ES-I3 (cell line): ENCODE results near the gene GTF3C5.
"Not testable (repeated sequence)": the region's sequence is repeated elsewhere in the genome, so short reads cannot be mapped to it uniquely, and the experiment has no call there.

Experiments
- H3K36me3 ChIP-seq: 2 replicates; pipeline ENCODE4 v1.6.1; 2013; ENCODE audit warnings: mild to moderate bottlenecking, low read length, control low read depth, moderate library complexity; ENCODE audit not compliant: insufficient read depth
- H3K4me1 ChIP-seq: 2 replicates; pipeline ENCODE4 v1.6.1; 2013; ENCODE audit warnings: mild to moderate bottlenecking, control low read depth, low read length; ENCODE audit not compliant: insufficient read depth
- H3K9ac ChIP-seq: 2 replicates; pipeline ENCODE4 v1.6.1; 2013; ENCODE audit warnings: low read depth, mild to moderate bottlenecking, low read length, moderate library complexity
- H3K9me3 ChIP-seq: 2 replicates; pipeline ENCODE4 v1.6.1; 2013; ENCODE audit warnings: mild to moderate bottlenecking, low read length, moderate library complexity; ENCODE audit not compliant: control insufficient read depth, insufficient read depth

Gene GTF3C5

DNA sequence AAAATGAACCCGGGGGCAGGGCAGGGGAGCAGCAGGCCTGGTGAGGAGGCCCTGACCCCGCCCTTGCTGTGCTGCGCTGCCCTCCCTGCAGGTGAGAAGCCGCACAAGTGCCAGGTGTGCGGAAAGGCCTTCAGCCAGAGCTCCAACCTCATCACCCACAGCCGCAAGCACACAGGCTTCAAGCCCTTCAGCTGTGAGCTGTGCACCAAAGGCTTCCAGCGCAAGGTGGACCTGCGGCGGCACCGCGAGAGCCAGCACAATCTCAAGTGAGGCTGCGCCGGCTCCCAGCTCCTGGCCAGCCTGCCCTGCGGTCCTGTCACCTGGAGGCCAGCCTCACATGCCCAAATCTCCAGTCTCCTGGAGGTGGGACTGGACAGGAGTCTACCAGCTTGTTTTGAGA lies 40.0 kb upstream of the GTF3C5 start:
- Histone ChIP-seq H3K36me3 (no peaks in the 10 kb centered on the region), H3K4me1 (peaks cover 21% of the 10 kb centered on the region), H3K9ac (no peak overlapping the region), H3K9me3 (no peaks in the 10 kb centered on the region)

DNA sequence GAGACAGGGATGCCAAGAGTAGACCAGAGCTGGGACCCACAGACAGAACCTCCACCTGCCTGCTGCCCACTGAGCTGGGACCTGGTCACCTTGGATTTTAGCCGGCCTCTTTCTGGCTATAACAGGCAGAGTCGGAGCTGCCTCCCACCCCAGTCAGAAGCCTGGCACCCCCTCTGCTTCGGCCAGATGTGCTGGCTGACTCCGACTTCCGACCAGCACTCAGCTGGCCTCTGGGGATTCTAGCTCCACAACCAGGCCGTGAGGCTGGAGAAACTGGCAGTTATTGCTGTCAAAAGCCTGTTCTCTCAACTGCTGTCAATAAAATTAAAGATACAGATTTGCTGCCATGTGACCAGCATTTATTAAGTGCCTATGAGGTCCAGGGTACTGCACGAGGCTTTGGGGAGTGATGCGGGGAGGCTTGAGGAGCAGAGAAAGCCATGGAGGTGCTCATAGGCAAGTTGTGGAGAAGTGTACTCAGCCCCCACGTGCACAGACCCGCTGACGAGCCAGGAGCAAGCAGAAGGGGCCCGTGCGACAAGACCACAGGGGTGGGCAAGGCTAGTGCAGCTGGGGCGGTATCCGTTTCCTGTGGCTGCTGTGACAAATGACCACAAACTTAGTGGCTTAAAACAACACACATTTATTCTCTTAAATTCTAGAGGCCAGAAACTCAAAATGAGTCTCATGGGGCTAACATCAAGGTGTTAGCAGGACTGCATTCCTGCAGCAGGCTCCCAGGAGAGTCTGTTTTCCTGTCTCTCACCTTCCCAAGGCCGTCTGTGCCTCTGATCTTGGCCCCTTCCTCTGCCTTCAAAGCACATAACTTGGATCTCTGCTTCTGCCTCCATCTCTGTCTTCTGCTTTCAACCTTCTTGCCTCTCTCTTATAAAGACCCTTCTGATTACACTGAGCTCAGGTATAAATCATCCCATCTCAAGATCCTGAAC lies 39.2 kb upstream of the GTF3C5 start:
- H3K36me3 ChIP-seq, result no peaks in the 10 kb centered on the region
- no peak overlapping the region for H3K9ac ChIP-seq
- no peaks in the 10 kb centered on the region for H3K9me3 ChIP-seq
- H3K4me1 ChIP-seq, result peaks cover 21% of the 10 kb centered on the region

DNA sequence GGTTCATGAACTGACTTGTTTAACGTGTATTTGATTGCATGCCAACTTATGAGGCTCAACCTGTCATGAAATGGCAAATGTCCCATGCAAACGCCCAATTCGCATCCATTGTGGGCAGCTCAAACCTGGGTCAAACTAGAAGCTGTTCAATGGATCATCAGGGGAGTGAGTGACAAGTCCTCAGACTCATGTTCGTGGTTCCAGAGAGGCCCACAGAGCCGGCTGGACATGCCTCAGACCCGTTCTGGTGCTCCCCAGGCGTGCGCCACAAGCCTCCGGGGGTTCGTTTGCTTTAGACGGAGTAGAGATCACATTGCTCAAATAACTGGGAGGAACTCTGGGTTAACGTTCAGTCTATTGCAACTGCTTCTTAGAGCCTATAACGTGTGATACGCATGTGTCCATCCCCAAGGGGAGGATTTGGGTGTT lies 37.3 kb upstream of the GTF3C5 start:
- H3K9ac ChIP-seq, result no peak overlapping the region; the same call in 1 of the 2 replicates
- H3K4me1 ChIP-seq, result peaks cover 21% of the 10 kb centered on the region
- H3K36me3 ChIP-seq, result no peaks in the 10 kb centered on the region

DNA sequence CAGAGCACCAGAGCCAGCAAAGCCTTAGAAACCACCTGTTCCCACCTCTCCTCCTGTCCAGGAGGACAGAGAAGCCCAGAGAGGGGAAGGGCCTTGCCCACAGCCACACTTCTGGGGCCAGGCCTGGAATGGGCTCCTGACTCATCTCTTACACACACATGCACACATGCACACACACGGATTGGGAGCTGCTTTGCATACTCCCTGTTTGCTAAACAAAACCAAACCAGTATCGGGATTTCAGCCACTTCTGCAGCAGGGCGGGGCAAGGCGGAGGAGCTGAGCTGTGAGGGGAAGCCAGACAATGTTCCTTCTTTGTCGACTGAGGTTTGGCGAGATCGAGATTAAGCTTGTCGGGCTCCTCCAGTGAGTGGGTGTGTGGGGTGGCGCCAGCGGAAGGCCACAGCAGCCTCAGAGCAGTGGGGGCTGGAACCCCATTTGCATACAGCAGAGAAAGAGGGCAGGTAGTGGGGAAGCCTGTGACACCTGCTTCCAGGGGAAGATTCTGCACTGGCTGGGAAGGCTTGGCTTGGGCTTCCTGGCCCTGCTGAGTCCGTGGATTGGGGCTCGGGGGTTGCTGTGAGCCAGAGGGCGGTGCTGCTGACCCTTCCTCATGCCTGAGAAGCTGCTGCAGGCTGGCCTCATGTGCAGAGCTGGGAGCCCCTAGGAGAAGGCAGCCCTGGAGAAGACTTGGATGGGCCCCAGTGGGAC lies 36.2 kb upstream of the GTF3C5 start:
- Histone ChIP-seq H3K36me3 (no peaks in the 10 kb centered on the region), H3K4me1 (peaks cover 21% of the 10 kb centered on the region), H3K9me3 (no peaks in the 10 kb centered on the region), H3K9ac (no peak overlapping the region)

More for the DNA sequence above, 37.3 kb upstream of the GTF3C5 start:
- no peaks in the 10 kb centered on the region for H3K9me3 ChIP-seq

DNA sequence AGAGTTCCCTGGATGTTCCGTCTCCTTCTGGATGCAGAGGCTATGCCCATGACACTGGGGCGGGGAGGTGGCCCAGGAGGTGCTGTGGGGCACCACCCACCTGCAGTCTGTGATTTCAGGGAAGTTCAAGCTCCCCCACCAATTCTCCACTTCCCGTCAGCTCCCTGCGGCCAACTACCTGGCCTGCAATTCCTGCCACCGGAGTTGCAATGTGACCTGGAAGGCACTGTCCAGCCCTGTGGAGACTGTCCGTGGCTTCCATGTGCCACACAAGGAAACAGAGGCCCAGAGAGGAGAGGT lies 35.7 kb upstream of the GTF3C5 start:
- H3K36me3 ChIP-seq, result no peaks in the 10 kb centered on the region
- no peaks in the 10 kb centered on the region for H3K9me3 ChIP-seq
- peaks cover 21% of the 10 kb centered on the region for H3K4me1 ChIP-seq
- H3K9ac ChIP-seq, result no peak overlapping the region

DNA sequence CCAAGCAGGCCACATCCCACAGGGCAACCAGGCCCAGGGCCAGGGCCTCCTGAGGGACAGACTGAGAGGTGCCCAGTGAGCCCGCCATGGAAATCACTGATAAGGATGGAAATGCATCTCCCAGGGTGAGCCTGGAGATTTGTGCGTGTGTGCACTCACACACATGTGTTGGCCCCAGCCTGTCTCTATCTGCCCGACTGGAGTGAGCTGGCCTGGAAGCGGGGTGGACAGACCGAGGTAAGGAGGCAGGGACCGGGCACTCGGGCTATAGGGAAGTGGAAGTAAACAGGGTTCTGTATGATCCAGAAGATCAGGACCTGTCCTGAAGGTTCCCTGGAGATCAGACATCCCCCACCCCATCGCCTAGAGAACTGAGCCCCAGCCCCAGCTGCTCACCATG lies 34.9 kb upstream of the GTF3C5 start:
- Histone ChIP-seq H3K4me1 (peaks cover 21% of the 10 kb centered on the region), H3K9me3 (no peaks in the 10 kb centered on the region), H3K9ac (no peak overlapping the region)

DNA sequence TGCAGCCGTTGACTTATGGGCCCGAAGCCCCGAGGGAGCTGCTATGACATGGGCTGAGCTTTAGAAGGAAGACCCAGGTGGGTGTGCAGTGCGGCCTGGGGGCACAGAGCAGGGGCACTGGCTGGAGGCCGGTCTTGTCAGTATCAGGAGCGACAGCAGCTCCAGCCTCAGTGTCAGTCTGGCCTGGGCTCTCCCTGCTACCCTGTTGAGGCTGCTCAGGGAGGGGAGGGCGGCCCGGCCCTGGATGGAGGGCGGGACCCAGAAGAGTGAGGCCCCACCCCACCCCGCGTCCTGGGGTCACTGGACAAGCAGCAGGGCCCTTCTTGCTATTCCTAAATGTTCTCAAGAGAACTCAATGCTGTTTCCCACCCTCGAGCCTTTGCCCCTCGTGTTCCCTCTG lies 34.3 kb upstream of the GTF3C5 start:
- peaks cover 21% of the 10 kb centered on the region for H3K4me1 ChIP-seq
- H3K36me3 ChIP-seq, result no peaks in the 10 kb centered on the region
- H3K9ac ChIP-seq, result no peak overlapping the region
- H3K9me3 ChIP-seq, result no peaks in the 10 kb centered on the region

More for the DNA sequence above, 34.9 kb upstream of the GTF3C5 start:
- H3K36me3 ChIP-seq, result no peaks in the 10 kb centered on the region

DNA sequence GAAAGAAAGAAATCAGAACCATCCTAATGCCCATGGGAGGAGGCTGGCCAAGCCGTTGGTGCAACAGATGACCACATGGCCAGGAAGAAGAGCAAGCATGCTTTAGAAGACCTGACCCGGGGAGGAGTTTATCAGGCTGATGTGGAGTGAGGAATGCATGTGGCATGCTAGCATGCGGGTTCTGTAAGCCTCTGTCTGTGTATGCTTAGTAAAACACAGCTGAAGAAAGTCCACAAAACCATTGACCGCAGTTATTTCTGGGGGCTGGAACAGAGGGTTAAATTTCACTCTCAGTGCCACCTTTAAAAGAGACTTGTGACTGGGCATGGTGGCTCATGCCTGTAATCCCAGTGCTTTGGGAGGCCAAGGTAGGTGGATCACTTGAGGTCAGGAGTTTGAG lies 33.2 kb upstream of the GTF3C5 start:
- Histone ChIP-seq H3K9me3 (no peaks in the 10 kb centered on the region), H3K4me1 (peaks cover 21% of the 10 kb centered on the region), H3K9ac (no peak overlapping the region), H3K36me3 (no peaks in the 10 kb centered on the region)

DNA sequence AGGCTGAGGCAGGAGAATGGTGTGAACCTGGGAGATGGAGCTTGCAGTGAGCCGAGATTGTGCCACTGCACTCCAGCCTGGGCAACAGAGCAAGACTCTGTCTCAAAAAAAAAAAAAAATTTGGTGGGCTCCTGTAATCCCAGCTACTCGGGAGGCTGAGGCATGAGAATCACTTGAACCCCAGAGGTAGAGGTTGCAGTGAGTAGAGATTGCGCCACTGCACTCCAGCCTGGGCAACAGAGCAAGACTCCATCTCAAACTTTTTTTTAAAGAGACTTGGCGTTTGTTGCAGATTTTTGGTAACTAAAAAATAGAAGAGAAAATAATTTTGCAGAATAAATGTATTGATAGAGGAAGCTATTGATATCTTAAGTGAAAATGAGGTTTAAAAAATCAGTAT lies 32.6 kb upstream of the GTF3C5 start:
- H3K36me3 ChIP-seq, H3K9ac ChIP-seq: not testable (repeated sequence)
- H3K4me1 ChIP-seq, result peaks cover 24% of the 10 kb centered on the region

DNA sequence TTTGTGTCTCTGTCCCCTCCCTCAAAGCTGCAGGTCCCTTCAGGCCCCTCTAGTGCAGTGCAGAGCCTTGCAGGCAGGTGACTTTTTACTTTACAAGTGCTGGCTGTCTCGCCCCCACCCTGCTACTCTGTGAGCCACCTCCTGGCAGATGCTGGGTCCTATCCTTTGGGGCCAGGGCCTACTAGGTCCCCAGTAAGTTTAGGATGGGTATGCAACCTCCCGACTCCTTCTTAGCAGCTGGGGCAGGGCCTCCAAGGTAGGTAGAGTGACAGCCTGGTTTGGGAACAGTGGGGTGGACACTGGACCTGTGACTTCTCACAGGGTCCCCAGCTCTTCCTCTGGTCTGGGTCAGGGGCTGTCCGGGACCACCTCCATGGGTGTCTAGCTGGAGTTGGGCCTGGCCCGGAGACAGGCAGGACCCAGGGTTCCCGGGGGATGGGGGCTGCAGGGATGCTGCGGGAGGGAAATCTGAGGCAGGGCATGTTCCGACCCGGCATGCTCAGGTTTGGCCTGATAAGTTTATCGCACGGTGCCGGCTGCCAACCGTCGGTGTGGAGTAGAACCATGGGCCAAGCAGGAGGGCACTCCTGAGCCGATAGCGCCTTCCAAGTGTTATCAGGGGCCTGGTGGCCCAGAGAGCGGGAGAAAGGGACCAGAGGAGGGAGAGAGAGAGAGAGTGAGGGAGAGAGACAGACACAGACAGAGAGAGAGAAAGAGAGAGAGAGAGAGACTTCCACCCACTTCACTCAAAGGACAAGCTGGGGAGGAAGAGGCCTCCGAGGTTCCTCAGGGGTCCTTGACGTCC lies 31.8 kb upstream of the GTF3C5 start:
- H3K36me3 ChIP-seq, result no peaks in the 10 kb centered on the region
- H3K9ac ChIP-seq, result no peak overlapping the region
- peaks cover 24% of the 10 kb centered on the region for H3K4me1 ChIP-seq
- H3K9me3 ChIP-seq, result no peaks in the 10 kb centered on the region

More for the DNA sequence above, 32.6 kb upstream of the GTF3C5 start:
- not testable (repeated sequence) for H3K9me3 ChIP-seq

DNA sequence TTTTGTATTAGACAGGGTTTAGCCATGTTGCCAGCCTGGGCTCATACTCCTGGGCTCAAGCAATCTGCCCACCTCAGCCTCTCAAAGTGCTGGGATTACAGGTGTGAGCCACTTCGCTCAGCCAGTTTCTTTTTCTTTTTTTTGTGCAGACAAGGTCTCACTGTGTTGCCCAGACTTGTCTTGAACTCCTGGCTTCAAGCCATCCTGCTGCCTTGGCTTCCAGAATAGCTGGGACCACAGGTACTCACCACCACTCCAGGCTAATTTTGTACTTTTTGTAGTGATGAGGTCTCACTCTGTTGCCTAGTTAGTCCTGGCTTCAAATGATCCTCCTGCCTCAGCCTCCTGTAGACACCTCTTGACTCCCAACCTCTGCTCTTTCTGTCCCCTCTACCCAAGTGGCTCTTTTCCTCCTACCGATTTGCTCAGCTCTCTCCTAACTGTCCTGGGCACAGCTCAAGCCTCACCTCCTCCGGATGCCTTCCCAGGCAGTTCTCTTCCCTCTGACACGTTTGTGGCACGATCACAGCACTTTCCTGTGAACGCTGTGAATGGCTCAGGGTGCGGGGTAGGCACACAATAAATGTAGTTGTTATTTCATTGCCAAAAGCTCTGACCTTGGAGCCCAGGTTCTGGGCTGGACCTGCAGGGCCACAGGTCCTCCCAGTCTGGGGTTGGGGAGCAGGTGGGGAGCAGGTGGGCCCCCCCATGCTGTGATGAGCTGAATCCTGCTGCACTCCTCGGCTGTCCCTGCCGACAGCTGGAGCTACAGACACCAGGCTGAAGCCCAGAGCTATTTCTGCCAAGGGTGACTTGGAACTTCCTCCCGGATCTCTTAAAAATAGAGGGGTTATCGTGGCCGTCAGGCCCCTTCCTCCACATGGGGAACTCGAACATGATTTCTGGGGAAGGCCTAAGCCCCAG lies 28.4 kb upstream of the GTF3C5 start:
- no peaks in the 10 kb centered on the region for H3K9me3 ChIP-seq
- no peaks in the 10 kb centered on the region for H3K36me3 ChIP-seq
- H3K9ac ChIP-seq, result no peak overlapping the region
- peaks cover 21% of the 10 kb centered on the region; the same call in 1 of the 2 replicates for H3K4me1 ChIP-seq

DNA sequence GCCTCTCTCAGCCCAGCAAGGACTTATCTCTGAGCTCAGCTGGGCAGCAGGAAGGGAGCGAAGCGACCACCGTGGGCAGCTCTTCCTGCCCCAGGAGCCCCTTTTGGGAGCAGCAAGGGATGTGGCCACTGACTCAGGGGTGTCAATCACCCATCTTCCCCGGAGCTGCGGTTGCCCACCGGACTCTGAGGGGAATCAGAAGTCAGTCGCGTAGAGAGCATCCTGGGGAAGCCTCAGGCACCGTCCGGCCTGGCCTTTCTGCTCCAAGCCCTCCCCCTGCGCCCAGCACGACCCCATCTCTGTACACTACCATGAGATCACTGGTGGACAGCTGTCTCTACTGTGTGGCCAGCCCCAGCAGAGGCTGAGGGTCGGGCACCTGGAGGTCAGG lies 27.7 kb upstream of the GTF3C5 start:
- Histone ChIP-seq H3K4me1 (peaks cover 21% of the 10 kb centered on the region; the same call in 1 of the 2 replicates), H3K9me3 (no peaks in the 10 kb centered on the region), H3K9ac (no peak overlapping the region), H3K36me3 (no peaks in the 10 kb centered on the region)

DNA sequence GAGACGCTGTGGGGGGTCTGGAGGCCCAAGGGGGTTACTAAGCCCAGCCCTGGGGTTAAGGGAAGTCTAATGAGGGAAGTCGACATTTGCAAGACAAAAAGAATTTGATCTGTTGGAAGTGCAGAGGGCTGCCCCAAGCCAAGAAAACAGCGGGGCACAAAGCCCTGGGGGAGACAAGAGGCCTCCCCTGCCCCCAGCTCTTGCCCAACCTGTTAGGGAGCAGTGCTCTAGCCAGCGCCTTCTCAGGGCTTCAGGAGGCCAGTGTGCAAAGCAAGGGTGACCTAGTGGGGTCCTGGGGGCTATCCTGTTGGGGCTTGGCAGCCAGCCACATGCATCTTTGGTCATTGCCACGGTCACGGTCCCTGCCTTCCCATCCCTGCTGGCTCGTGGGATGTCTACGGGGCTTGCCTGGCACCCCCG lies 27.1 kb upstream of the GTF3C5 start:
- Histone ChIP-seq H3K9ac (no peak overlapping the region), H3K9me3 (no peaks in the 10 kb centered on the region), H3K36me3 (no peaks in the 10 kb centered on the region), H3K4me1 (peaks cover 21% of the 10 kb centered on the region; the same call in 1 of the 2 replicates)
